HepG2 (cell line): ENCODE measurements around the gene CISD3. TPM values are rescaled to one million over a fixed set of nuclear protein-coding genes. Genes with fewer than 3 reads are reported as not detected.

Experiments used
- AGO1 ChIP-seq: fragments of 200-400 bp; formaldehyde crosslinking; IDR thresholded peaks from 2 replicates; pipeline ENCODE4 v1.6.1; 2017; ENCODE audit warnings: mild to moderate bottlenecking, low read depth, low read length, moderate library complexity; ENCODE audit not compliant: poor library complexity, severe bottlenecking
- ATF7 ChIP-seq, 2 experiments: fragments of 450-650 bp in 1 of 2; sonication (generic) in 1 of 2; formaldehyde crosslinking in 1 of 2; IDR thresholded peaks; 2 replicates each; pipeline versions ENCODE4 v1.4.0 to v1.6.1; 2016 to 2020; ENCODE audit warnings: antibody characterized with exemption in 1 of 2, mild to moderate bottlenecking in 1 of 2, missing genetic modification reagents in 1 of 2
- BHLHE40 ChIP-seq: IDR thresholded peaks from 2 replicates; pipeline ENCODE4 v1.6.1; 2011; ENCODE audit warnings: low read length, improper control_type of control experiment
- BRD4 ChIP-seq: sonication (generic); formaldehyde crosslinking; IDR thresholded peaks from 2 replicates; pipeline ENCODE4 v1.4.0; 2020; ENCODE audit warnings: missing genetic modification reagents
- HIC2 ChIP-seq: sonication (generic); formaldehyde crosslinking; IDR thresholded peaks from 2 replicates; pipeline ENCODE4 v1.9.0; 2022; ENCODE audit warnings: low read depth, missing genetic modification reagents
- NFKBIZ ChIP-seq: IDR thresholded peaks from 2 replicates; pipeline ENCODE4 v1.6.1; 2018; ENCODE audit warnings: missing genetic modification reagents, missing compliant biosample characterization
- PAXIP1 ChIP-seq: sonication (generic); formaldehyde crosslinking; conservative IDR thresholded peaks from 2 replicates; pipeline ENCODE4 v1.4.0; 2020; ENCODE audit warnings: mild to moderate bottlenecking, missing genetic modification reagents, moderate library complexity
- POLR2A ChIP-seq, 2 experiments: IDR thresholded peaks; 2 replicates each; pipeline ENCODE4 v1.6.1; 2011; ENCODE audit warnings: low read depth in 2 of 2, low read length in 2 of 2, mild to moderate bottlenecking in 1 of 2, moderate library complexity in 1 of 2; ENCODE audit not compliant: insufficient read depth in 1 of 2
- POLR2AphosphoS5 ChIP-seq: IDR thresholded peaks from 2 replicates; pipeline ENCODE4 v1.6.1; 2012; ENCODE audit warnings: low read depth, low read length
- RNF2 ChIP-seq: fragments of 450-650 bp; conservative IDR thresholded peaks from 2 replicates; pipeline ENCODE4 v1.6.1; 2016; ENCODE audit warnings: low read depth
- TBX2 ChIP-seq: sonication (generic); formaldehyde crosslinking; IDR thresholded peaks from 2 replicates; pipeline ENCODE4 v1.5.0; 2020; ENCODE audit warnings: missing genetic modification reagents, mild to moderate bottlenecking, borderline replicate concordance
- THYN1 ChIP-seq: sonication (generic); formaldehyde crosslinking; IDR thresholded peaks from 2 replicates; pipeline ENCODE4 v1.8.1; 2023; ENCODE audit warnings: low read depth, mild to moderate bottlenecking, moderate library complexity, missing genetic modification reagents, borderline replicate concordance
- XRCC5 ChIP-seq: fragments of 200-400 bp; formaldehyde crosslinking; optimal IDR thresholded peaks from 2 replicates; pipeline ENCODE3; 2017; ENCODE audit warnings: mild to moderate bottlenecking, low read length
- ZBTB2 ChIP-seq: sonication (generic); formaldehyde crosslinking; IDR thresholded peaks from 2 replicates; pipeline ENCODE4 v1.8.0; 2022; ENCODE audit warnings: low read depth, missing genetic modification reagents
- ZMYM3 ChIP-seq: sonication (generic); formaldehyde crosslinking; IDR thresholded peaks from 2 replicates; pipeline ENCODE4 v1.5.1; 2020; ENCODE audit warnings: mild to moderate bottlenecking, missing genetic modification reagents
- ZNF225 ChIP-seq: sonication (generic); formaldehyde crosslinking; IDR thresholded peaks from 2 replicates; pipeline ENCODE4 v1.4.0; 2020; ENCODE audit warnings: mild to moderate bottlenecking, missing genetic modification reagents
- ZNF331 ChIP-seq: sonication (generic); formaldehyde crosslinking; IDR thresholded peaks from 2 replicates; pipeline ENCODE4 v1.4.0; 2020; ENCODE audit warnings: missing genetic modification reagents
- ZNF619 ChIP-seq: sonication (generic); formaldehyde crosslinking; IDR thresholded peaks from 2 replicates; pipeline ENCODE4 v1.4.0; 2020; ENCODE audit warnings: mild to moderate bottlenecking, missing genetic modification reagents
- ZNF788 ChIP-seq: sonication (generic); formaldehyde crosslinking; IDR thresholded peaks from 2 replicates; pipeline ENCODE4 v1.5.0; 2020; ENCODE audit warnings: mild to moderate bottlenecking, missing genetic modification reagents, borderline replicate concordance
- ZNF878 ChIP-seq: sonication (generic); formaldehyde crosslinking; IDR thresholded peaks from 2 replicates; pipeline ENCODE4 v1.8.1; 2023; ENCODE audit warnings: mild to moderate bottlenecking, missing genetic modification reagents, moderate library complexity
- ZNF883 ChIP-seq: sonication (generic); formaldehyde crosslinking; IDR thresholded peaks from 2 replicates; pipeline ENCODE4 v1.5.1; 2020; ENCODE audit warnings: mild to moderate bottlenecking, missing genetic modification reagents; ENCODE audit errors: not compliant biosample characterization
- ZSCAN31 ChIP-seq: sonication (generic); formaldehyde crosslinking; IDR thresholded peaks from 2 replicates; pipeline ENCODE4 v1.5.0; 2020; ENCODE audit warnings: low read depth, mild to moderate bottlenecking, missing genetic modification reagents
- polyA plus RNA-seq, 8 experiments: library from polyadenylated mRNA; depleted of rRNA in 3 of 8; stranded (reverse) in 7 of 8; unstranded in 1 of 8; fragments of >200 nt; fragmentation: Illumina TruSeq in 4 of 8; extraction: Trizol in 4 of 8; gene quantifications; 2 replicates each; pipeline versions ENCODE4 v1.2.1 to v1.2.3, GENCODE V29; 2011 to 2016; ENCODE audit warnings: low read depth in 4 of 8, missing spikeins in 1 of 8, mixed read lengths in 1 of 8; ENCODE audit not compliant: insufficient read depth in 1 of 8
- total RNA-seq, 5 experiments: library from RNA; depleted of rRNA; stranded (reverse); fragments of >200 nt; fragmentation: Illumina TruSeq; extraction: Trizol; gene quantifications; 2 replicates each; pipeline ENCODE4 v1.2.3, GENCODE V29; 2016; ENCODE audit warnings: low read depth in 1 of 5

The CISD3 gene
- total and polyA plus RNA-seq, 2 of the 13 experiments (the other 11 are each of a cell fraction or from before 2014, with no cell fraction given): 30.0 to 34.1 TPM

- peak; percentile 83 for TF ChIP-seq POLR2AphosphoS5
- TF ChIP-seq XRCC5: peak; percentile 39
- no peak; the same call in 1 of the 2 replicates for TF ChIP-seq ZNF619 (CRISPR knock-in tag)
- TF ChIP-seq ZNF788 (CRISPR knock-in tag): peak; percentile 78
- peak; percentile 58 for TF ChIP-seq ZNF331 (CRISPR knock-in tag)
- peak; percentile 92 for TF ChIP-seq RNF2
- TF ChIP-seq ZSCAN31 (CRISPR knock-in tag): peak; percentile 55; the same call in 1 of the 2 replicates
- TF ChIP-seq HIC2 (CRISPR knock-in tag): peak; percentile 89
- no peak; the same call in 1 of the 2 replicates for TF ChIP-seq ZNF225 (CRISPR knock-in tag)
- peak; percentile 71; the same call in 1 of the 2 replicates for TF ChIP-seq TBX2 (CRISPR knock-in tag)
- peak; percentile 57; the same call in 1 of the 2 replicates for TF ChIP-seq ZNF878 (CRISPR knock-in tag)
- peak; percentile 97 for TF ChIP-seq ZBTB2
- peak; percentile 67 for TF ChIP-seq BHLHE40
- TF ChIP-seq AGO1: peak; percentile 81
- TF ChIP-seq BRD4: peak; percentile 95
- TF ChIP-seq ATF7 (IDR thresholded peaks at IDR 0.05): no peak
- no peak for TF ChIP-seq ATF7 (CRISPR knock-in tag; IDR thresholded peaks at IDR 0.05)
- peak; percentile 68 for TF ChIP-seq ZNF883 (CRISPR knock-in tag)
- peak; percentile 77 to 94 for TF ChIP-seq POLR2A (IDR thresholded peaks at IDR 0.05; ENCODE audit: insufficient read depth in 1 of 2, low read depth in 2 of 2, low read length in 2 of 2)
- peak; percentile 52; the same call in 1 of the 2 replicates for TF ChIP-seq NFKBIZ (CRISPR knock-in tag)
- peak; percentile 42; the same call in 1 of the 2 replicates for TF ChIP-seq PAXIP1 (CRISPR knock-in tag)
- peak; percentile 61 for TF ChIP-seq ZMYM3
- peak; percentile 11; the same call in 1 of the 2 replicates for TF ChIP-seq THYN1 (CRISPR knock-in tag)
Measured at GRCh38 chr17:38702166-38702915, 27.8 kb upstream of the CISD3 start (continued).
